Vagina (tissue), 2 donors: ENCODE results near the gene ANXA11.

Experiments
- POLR2A ChIP-seq, 2 donors: fragments of 450-650 bp; IDR thresholded peaks; one replicate each; pipeline ENCODE4 v1.6.1; 2017; ENCODE audit warnings: antibody characterized with exemption in 2 of 2, mild to moderate bottlenecking in 2 of 2, moderate library complexity in 2 of 2
- POLR2AphosphoS5 ChIP-seq, 2 donors: sonication (generic); formaldehyde crosslinking; IDR thresholded peaks; one replicate each; pipeline ENCODE4 v1.9.0; 2017; ENCODE audit warnings: antibody characterized with exemption in 2 of 2, mild to moderate bottlenecking in 2 of 2, low read depth in 1 of 2; ENCODE audit not compliant: insufficient read depth in 1 of 2
- TF ChIP-seq, protein P1 (sequence below), 3 experiments: fragments of 450-650 bp in 2 of 3; fragments of 200-600 bp in 1 of 3; sonication (generic) in 1 of 3; IDR thresholded peaks; one replicate each; pipeline ENCODE4 v1.5.1; 2017 to 2019; ENCODE audit warnings: antibody characterized with exemption in 3 of 3, mild to moderate bottlenecking in 2 of 3, moderate library complexity in 2 of 3

DNA sequence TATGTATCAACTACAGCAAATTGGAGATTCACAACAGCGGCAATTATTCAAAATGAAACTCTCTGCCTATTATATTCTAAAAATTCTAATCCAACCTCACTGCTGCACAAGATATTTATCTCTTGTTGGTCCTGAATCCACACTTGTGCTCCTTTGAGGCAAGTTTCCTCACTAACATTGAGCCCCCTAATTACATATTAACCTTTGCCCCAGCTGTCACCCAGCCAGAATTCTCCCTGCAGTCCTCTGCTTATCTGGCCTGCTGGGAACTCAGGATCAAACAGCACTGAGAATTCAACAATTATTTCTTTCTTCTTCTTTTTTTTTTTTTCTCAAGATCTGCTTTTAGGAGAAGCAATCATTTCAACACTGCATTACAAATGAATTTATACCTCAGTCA, 94.4 kb downstream of the ANXA11 start:
- TF ChIP-seq, protein P1, sequence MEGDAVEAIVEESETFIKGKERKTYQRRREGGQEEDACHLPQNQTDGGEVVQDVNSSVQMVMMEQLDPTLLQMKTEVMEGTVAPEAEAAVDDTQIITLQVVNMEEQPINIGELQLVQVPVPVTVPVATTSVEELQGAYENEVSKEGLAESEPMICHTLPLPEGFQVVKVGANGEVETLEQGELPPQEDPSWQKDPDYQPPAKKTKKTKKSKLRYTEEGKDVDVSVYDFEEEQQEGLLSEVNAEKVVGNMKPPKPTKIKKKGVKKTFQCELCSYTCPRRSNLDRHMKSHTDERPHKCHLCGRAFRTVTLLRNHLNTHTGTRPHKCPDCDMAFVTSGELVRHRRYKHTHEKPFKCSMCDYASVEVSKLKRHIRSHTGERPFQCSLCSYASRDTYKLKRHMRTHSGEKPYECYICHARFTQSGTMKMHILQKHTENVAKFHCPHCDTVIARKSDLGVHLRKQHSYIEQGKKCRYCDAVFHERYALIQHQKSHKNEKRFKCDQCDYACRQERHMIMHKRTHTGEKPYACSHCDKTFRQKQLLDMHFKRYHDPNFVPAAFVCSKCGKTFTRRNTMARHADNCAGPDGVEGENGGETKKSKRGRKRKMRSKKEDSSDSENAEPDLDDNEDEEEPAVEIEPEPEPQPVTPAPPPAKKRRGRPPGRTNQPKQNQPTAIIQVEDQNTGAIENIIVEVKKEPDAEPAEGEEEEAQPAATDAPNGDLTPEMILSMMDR (IDR thresholded peaks at IDR 0.05), result no peak
- TF ChIP-seq POLR2A (IDR thresholded peaks at IDR 0.05), result no peak
- no peak for TF ChIP-seq POLR2AphosphoS5 (IDR thresholded peaks at IDR 0.05; ENCODE audit: insufficient read depth in 1 of 2, low read depth in 1 of 2)
